Retinal pigment epithelial cell (primary cell): ENCODE results near the gene FKBP5.

ENCODE experiments used
- DNase-seq: peaks from one replicate; pipeline ENCODE4 v3.0.0-alpha.2; 2010; ENCODE audit warnings: low read depth
- H3K4me3 ChIP-seq: 2 replicates; pipeline ENCODE4 v1.5.1; 2011; ENCODE audit warnings: mild to moderate bottlenecking, low read length, control low read depth, moderate library complexity
- CTCF ChIP-seq: conservative IDR thresholded peaks from 2 replicates; pipeline ENCODE4 v1.5.1; 2011; ENCODE audit warnings: low read depth, low read length, control low read depth, inconsistent platforms

The FKBP5 gene

GRCh38 chr6:35569011-35569461, 119.7 kb downstream of the FKBP5 start:
- TF ChIP-seq CTCF, result peak; percentile 56
- no peak for DNase-seq
- no peak overlapping the region for H3K4me3 ChIP-seq

GRCh38 chr6:35566794-35567193, 121.9 kb downstream of the FKBP5 start:
- no peak for DNase-seq
- no peak overlapping the region for H3K4me3 ChIP-seq
- TF ChIP-seq CTCF, result no peak

- no peak for DNase-seq
- H3K4me3 ChIP-seq, result no peak overlapping the region
- TF ChIP-seq CTCF, result no peak
These were observed 124.0 kb downstream of the FKBP5 start for GRCh38 chr6:35564733-35565132.

- no peak for TF ChIP-seq CTCF
- no peak for DNase-seq
- no peak overlapping the region for H3K4me3 ChIP-seq
These were observed 126.7 kb downstream of the FKBP5 start for GRCh38 chr6:35562060-35562459.

- H3K4me3 ChIP-seq, result no peak overlapping the region
- no peak for TF ChIP-seq CTCF
- DNase-seq, result no peak
These were observed 127.6 kb downstream of the FKBP5 start for GRCh38 chr6:35561113-35561512.

- DNase-seq, result no peak
- no peak for TF ChIP-seq CTCF
These were observed 130.1 kb downstream of the FKBP5 start for GRCh38 chr6:35558571-35558970.

GRCh38 chr6:35557239-35557638, 131.5 kb downstream of the FKBP5 start:
- no peak for DNase-seq
- no peak overlapping the region for H3K4me3 ChIP-seq
- no peak for TF ChIP-seq CTCF

More at GRCh38 chr6:35558571-35558970, 130.1 kb downstream of the FKBP5 start:
- no peak overlapping the region for H3K4me3 ChIP-seq
